Measurements from ENCODE around the gene TEAD3. TPM values are rescaled to one million over a fixed set of nuclear protein-coding genes. Genes with fewer than 3 reads are reported as not detected.

TEAD3 gene

DNA sequence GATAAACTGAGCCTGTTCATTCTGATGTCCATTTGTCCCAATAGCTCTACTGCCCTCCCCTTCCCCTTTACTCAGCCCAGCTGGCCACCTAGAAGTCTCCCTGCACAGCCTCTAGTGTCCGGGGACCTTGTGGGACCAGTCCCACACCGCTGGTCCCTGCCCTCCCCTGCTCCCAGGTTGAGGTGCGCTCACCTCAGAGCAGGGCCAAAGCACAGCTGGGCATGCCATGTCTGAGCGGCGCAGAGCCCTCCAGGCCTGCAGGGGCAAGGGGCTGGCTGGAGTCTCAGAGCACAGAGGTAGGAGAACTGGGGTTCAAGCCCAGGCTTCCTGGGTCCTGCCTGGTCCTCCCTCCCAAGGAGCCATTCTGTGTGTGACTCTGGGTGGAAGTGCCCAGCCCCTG is 69.4 kb downstream of the TEAD3 start:
- H3K4me3 ChIP-seq (replicated peaks; ENCODE audit: insufficient read depth, low read length): no peak overlapping the region
- no peak overlapping the region for H3K27ac ChIP-seq (replicated peaks)
- H3K27me3 ChIP-seq (ENCODE audit: insufficient read depth, poor library complexity, severe bottlenecking): no peaks in the 10 kb centered on the region
- DNase-seq (ENCODE audit: low read depth in 1 of 2, low spot score in 1 of 2): no peak
- TF ChIP-seq POLR2AphosphoS5 (IDR thresholded peaks at IDR 0.05; ENCODE audit: low read depth): no peak
- TF ChIP-seq GABPA (IDR thresholded peaks at IDR 0.05; ENCODE audit: low read depth): no peak
- TF ChIP-seq, protein P1, sequence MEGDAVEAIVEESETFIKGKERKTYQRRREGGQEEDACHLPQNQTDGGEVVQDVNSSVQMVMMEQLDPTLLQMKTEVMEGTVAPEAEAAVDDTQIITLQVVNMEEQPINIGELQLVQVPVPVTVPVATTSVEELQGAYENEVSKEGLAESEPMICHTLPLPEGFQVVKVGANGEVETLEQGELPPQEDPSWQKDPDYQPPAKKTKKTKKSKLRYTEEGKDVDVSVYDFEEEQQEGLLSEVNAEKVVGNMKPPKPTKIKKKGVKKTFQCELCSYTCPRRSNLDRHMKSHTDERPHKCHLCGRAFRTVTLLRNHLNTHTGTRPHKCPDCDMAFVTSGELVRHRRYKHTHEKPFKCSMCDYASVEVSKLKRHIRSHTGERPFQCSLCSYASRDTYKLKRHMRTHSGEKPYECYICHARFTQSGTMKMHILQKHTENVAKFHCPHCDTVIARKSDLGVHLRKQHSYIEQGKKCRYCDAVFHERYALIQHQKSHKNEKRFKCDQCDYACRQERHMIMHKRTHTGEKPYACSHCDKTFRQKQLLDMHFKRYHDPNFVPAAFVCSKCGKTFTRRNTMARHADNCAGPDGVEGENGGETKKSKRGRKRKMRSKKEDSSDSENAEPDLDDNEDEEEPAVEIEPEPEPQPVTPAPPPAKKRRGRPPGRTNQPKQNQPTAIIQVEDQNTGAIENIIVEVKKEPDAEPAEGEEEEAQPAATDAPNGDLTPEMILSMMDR (IDR thresholded peaks at IDR 0.05; ENCODE audit: insufficient read depth, low read length): no peak
- TF ChIP-seq, protein P2, sequence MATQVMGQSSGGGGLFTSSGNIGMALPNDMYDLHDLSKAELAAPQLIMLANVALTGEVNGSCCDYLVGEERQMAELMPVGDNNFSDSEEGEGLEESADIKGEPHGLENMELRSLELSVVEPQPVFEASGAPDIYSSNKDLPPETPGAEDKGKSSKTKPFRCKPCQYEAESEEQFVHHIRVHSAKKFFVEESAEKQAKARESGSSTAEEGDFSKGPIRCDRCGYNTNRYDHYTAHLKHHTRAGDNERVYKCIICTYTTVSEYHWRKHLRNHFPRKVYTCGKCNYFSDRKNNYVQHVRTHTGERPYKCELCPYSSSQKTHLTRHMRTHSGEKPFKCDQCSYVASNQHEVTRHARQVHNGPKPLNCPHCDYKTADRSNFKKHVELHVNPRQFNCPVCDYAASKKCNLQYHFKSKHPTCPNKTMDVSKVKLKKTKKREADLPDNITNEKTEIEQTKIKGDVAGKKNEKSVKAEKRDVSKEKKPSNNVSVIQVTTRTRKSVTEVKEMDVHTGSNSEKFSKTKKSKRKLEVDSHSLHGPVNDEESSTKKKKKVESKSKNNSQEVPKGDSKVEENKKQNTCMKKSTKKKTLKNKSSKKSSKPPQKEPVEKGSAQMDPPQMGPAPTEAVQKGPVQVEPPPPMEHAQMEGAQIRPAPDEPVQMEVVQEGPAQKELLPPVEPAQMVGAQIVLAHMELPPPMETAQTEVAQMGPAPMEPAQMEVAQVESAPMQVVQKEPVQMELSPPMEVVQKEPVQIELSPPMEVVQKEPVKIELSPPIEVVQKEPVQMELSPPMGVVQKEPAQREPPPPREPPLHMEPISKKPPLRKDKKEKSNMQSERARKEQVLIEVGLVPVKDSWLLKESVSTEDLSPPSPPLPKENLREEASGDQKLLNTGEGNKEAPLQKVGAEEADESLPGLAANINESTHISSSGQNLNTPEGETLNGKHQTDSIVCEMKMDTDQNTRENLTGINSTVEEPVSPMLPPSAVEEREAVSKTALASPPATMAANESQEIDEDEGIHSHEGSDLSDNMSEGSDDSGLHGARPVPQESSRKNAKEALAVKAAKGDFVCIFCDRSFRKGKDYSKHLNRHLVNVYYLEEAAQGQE (IDR thresholded peaks at IDR 0.05; ENCODE audit: insufficient replicate concordance, low read depth): no peak
- no peak for TF ChIP-seq SPI1 (IDR thresholded peaks at IDR 0.05; ENCODE audit: borderline replicate concordance, low read depth)

DNA sequence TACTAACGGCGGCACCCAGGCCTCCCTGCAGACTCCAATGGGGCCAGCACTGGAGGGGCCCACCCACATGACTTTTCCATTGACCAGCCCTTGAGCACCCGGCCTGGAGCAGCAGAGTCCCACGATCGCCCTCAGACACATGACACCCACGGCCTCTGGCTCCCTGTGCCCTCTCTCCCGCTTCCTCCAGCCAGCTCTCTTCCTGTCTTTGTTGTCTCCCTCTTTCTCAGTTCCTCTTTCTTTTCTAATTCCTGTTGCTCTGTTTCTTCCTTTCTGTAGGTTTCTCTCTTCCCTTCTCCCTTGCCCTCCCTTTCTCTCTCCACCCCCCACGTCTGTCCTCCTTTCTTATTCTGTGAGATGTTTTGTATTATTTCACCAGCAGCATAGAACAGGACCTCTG is 70.8 kb downstream of the TEAD3 start:
- DNase-seq (ENCODE audit: low read depth in 1 of 2, low spot score in 1 of 2): peak; percentile 29 to 42
- Histone ChIP-seq H3K27ac (replicated peaks) (no peak overlapping the region), H3K4me3 (replicated peaks; ENCODE audit: insufficient read depth, low read length) (no peak overlapping the region), H3K27me3 (ENCODE audit: insufficient read depth, poor library complexity, severe bottlenecking) (no peaks in the 10 kb centered on the region)
- TF ChIP-seq, protein P1 (IDR thresholded peaks at IDR 0.05; ENCODE audit: insufficient read depth, low read length): no peak
- peak; percentile 96 for TF ChIP-seq SPI1 (IDR thresholded peaks at IDR 0.05; ENCODE audit: borderline replicate concordance, low read depth)
- TF ChIP-seq GABPA (IDR thresholded peaks at IDR 0.05; ENCODE audit: low read depth): no peak
- TF ChIP-seq POLR2AphosphoS5 (IDR thresholded peaks at IDR 0.05; ENCODE audit: low read depth): no peak

DNA sequence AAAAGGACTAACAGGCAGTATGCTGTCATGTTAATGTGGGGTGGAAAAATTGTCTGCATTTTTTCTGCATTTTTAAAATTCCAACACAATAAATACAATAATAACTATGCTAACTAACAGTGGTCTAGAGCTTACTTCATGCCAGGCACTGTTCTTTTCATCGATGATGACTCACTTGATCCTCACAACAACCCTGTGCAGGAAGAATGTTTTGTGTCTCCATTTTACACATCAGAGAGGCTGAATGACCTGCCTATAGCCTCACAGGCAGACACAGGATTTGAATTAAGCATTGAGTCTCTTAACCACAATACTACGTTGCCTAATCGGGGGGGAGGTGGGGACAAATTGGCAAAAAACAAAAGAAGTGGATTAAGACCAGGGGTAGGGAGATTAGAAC is 71.6 kb downstream of the TEAD3 start:
- no peak overlapping the region for H3K4me3 ChIP-seq (replicated peaks; ENCODE audit: insufficient read depth, low read length)
- TF ChIP-seq GABPA (IDR thresholded peaks at IDR 0.05; ENCODE audit: low read depth): no peak
- no peak for TF ChIP-seq POLR2AphosphoS5 (IDR thresholded peaks at IDR 0.05; ENCODE audit: low read depth)
- TF ChIP-seq, protein P1 (IDR thresholded peaks at IDR 0.05; ENCODE audit: insufficient read depth, low read length): no peak
- TF ChIP-seq SPI1 (IDR thresholded peaks at IDR 0.05; ENCODE audit: borderline replicate concordance, low read depth): no peak
- TF ChIP-seq, protein P2 (IDR thresholded peaks at IDR 0.05; ENCODE audit: insufficient replicate concordance, low read depth): no peak
- no peaks in the 10 kb centered on the region for H3K27me3 ChIP-seq (ENCODE audit: insufficient read depth, poor library complexity, severe bottlenecking)
- no peak for DNase-seq (ENCODE audit: low read depth in 1 of 2, low spot score in 1 of 2)
- no peak overlapping the region for H3K27ac ChIP-seq (replicated peaks)

Small RNA genes within 50 kb of the gene (microRNA-seq; reads per million reads assigned to microRNA genes)
- gene MIR7111: not detected

All from HL-60 (cell line).